Measurements from ENCODE around the gene CD8B.

CD8B gene

DNA sequence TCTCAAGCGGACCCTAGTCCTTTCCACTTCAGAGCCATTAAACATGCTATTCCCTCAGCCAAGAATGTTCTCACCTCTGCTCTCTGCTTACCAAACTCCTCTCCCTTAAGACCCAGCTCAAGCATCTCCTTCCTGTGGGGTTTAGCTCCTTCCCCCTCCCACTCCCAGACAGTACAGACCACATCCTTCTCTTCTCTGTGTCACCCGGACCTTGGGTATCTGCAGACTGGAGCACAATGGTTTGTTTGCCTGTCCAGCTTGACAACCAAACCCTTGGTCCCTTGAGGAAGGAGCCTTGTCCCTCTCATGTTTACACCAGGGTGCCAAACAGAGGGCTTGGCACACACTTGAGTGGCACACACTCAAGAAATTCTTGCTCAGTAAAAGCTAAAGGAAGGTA, 66.8 kb downstream of the CD8B start:
- DNase-seq = no peak

DNA sequence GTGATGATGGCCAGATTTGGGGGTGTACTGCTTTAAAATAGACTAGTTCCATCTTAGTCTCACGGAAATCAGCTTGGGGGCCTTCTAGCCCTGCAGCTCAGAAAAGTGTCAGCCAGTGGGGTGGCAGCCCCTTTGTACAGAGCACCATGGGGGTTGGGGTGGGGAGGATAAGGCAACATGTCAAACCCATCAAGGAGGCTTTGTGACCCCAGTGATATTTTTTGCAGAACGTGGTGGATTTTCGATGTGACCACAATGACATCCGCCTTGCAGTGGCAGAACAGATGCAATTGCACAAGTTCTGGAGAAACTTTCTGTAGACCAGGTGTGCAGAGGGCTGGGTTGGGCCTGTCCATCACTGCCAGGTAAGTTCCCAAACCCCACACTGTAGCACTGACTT, 67.9 kb downstream of the CD8B start:
- DNase-seq = no peak

DNA sequence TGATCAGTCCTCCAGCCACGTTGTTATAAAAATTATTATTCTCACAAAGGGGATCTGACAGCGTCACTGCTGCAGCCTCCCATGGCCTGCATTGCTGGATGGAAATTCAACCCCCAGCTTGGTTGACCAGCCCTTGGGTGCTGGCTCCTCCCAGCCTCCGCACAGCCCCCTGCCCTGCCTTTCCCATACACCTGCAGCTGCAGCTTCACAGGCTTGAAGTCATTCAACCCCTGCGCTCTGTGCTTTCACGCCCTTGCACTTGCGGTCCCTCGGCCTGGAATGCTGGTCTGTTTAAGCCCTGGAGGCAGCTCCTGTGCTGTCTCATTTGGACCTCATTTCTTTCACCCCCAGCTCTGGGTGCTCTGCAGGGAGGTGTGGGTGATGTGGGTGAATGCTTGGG, 70.1 kb downstream of the CD8B start:
- DNase-seq = no peak

GRCh38 chr2:86790676-86791572, 70.8 kb downstream of the CD8B start, which contains the start of gene CD8A:
Gene CD8A, minus strand, starts transcription at chr2:86790913. Its CDS starts 88 bp downstream, at chr2:86790825.
- no peak for DNase-seq

DNA sequence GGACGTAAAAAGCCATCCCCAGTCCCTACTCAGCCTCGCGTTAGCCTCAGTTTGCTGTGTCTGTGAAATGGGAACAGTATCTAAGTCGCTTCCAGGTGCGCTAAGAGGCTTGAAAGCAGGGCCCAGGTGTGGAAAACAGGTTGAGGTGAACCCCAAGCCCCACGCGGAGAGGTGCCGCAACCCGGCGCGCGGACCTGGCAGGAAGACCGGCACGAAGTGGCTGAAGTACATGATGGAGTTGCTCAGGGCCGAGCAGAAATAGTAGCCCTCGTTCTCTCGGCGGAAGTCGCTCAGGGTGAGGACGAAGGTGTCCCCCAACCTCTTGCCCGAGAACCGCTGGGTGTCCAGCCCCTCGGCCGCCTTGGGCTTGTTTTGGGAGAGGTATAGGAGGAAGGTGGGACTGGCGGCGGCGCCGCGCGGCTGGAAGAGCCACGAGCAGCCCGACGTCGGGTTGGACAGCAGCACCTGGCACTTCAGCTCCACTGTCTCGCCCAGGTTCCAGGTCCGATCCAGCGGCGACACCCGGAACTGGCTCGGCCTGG, 71.5 kb downstream of the CD8B start:
- DNase-seq = no peak

GRCh38 chr2:86789687-86790133, 72.0 kb downstream of the CD8B start:
- no peak for DNase-seq

- DNase-seq = no peak
These were observed 72.6 kb downstream of the CD8B start for GRCh38 chr2:86788881-86789686.

DNA sequence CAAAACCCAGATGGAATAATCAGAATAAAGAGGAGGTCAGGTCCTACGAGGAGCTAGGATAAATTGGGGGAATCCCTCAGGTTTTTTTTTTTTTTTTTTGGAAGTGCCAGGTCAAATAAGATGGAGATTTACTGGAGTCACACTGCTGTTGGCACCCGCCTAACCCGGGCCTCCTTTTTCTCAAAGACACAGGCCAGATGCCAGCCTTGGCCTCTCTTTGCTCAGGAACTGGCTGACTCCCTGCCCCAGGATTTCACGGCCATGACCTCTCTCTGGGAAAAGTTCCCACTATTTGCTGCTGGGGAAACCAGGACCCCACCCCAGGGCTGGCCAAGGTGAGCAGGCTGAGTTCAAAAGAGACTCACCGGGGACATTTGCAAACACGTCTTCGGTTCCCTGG, 73.5 kb downstream of the CD8B start:
- DNase-seq = no peak

DNA sequence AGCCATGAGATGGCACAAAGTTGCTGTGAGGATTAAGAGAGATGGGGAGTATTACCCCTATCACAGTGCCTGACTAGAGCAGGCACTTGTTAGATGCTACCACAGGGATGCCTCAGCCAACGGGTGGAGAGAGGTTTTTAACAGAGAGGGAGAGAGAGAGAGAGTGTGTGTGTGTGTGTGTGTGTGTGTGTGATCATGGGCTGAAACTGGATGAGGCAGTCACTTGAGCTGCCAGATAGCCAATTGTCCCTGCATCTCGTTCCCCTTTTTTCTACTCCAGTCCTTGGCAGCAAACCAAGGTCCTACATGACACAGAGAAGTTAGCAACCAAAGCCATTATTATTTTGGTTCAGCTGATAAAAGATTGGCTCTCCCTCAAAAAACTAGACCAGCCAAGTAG, 74.0 kb downstream of the CD8B start:
- DNase-seq = no peak

- DNase-seq = no peak
These were observed 75.6 kb downstream of the CD8B start for GRCh38 chr2:86786001-86786536.

DNA sequence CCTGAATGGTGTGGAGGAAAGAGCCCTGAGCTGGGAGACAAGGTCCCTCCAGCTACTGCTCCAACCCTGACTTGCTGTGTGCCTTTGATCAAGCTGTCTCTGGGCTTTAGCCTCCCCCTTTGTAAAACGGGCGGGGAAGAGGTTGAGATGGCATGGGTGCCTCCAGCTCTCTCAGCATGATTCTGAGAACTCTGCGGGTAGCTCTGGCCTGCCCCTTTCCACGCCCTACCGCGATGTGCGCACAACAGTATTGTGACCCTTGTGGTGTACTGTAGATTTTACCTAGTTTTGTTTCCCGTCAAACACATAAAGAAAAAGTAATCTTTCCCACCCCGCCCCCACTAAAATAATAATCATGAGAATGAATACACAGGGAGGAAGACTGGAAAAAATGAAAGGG, 76.2 kb downstream of the CD8B start:
- no peak for DNase-seq

DNA sequence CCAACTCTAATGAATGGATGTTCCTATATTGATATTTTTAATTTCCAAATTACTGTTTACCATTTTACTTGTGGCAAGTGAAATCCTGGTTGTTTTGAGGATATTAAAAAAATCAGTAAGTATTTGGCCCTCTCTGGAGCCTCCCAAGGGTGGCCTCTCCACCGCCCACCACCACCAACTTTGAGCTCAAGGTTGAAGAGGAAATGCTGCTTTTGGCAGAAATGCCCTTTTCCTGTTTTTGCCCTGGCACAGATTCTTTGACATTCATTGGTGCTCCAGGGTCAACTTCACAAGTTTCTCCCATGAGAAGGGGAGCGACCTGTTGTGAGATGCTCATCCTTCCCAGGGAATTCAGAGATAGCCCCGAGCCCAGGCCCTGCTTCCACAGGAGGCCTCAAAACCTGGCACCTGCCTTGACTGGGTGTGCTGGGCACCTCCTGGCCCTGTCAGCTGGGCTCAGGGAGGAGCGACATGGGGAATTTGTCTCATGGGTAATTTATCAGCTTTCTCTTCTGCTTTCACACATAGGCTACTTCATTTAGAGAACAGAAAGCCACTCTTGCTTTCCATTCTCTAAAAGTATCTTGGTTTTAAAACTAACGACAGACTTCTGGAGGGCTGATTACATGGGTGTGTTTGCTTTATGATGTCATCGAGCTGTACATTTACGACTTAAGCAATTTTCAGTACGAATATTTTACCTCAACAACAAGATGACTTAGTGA, 77.9 kb downstream of the CD8B start:
- no peak for DNase-seq

GRCh38 chr2:86782748-86783147, 78.9 kb downstream of the CD8B start:
- DNase-seq = no peak

GRCh38 chr2:86781363-86781762, 80.3 kb downstream of the CD8B start:
- DNase-seq = no peak

DNA sequence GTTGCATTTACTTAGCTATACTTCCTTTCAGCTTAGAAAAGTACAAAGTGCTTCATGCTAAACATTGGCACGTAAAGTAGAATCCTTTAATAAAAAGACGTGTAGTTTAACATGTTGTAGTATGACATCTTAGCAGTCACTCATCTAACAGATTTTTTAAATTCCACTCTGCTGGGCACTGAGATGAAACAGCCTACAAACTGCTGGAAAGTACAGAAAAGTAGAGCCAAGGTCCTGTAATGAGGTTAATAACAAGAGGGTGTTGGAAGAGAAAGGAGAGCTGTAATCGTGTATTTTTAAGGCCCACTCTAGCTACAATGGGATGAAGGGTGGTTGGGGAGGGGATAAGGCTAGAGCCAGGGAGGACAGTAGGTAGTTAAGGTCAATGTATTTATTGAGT, 81.7 kb downstream of the CD8B start:
- no peak for DNase-seq

GRCh38 chr2:86778957-86779356, 82.7 kb downstream of the CD8B start:
- no peak for DNase-seq

- DNase-seq = no peak
These were observed 85.2 kb downstream of the CD8B start for GRCh38 chr2:86776532-86776931.

DNA sequence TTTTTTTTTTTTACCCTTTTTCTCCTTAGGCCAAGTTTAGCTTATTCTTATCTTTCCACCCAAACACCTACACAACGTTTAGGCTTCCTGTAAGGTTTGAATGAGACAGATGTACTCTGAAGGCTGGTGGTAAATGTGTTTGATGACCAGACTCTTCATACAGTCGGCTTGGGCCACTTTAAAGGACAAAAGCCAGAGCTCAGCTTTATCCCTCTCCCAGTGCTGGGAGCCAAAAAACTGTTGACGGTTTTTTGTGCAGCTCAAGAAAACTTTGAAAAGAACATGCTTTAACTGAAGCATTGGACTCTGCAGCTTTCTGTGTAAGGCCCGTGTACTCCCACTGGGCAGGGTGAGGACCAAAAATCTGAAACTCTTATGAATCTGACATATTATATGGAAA, 86.3 kb downstream of the CD8B start:
- DNase-seq = no peak

- no peak for DNase-seq
These were observed 86.8 kb downstream of the CD8B start for GRCh38 chr2:86774862-86775261.

DNA sequence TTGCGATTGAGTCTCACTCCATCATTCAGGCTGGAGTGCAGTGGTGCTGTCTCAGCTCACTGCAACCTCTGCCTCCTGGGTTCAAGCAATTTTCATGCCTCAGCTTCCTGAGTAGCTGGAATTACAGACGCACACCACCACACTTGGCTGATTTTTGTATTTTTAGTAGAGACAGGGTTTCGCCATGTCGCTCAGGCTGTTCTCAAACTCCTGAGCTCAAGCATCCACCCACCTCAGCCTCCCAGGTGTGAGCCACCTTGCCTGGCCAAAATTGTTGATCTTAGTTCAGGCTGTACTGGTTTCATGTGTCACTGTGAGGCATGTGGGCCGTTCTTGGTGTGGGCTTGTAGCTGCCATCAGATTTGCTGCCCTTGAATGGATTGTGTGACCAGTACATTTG, 89.1 kb downstream of the CD8B start:
- no peak for DNase-seq

DNA sequence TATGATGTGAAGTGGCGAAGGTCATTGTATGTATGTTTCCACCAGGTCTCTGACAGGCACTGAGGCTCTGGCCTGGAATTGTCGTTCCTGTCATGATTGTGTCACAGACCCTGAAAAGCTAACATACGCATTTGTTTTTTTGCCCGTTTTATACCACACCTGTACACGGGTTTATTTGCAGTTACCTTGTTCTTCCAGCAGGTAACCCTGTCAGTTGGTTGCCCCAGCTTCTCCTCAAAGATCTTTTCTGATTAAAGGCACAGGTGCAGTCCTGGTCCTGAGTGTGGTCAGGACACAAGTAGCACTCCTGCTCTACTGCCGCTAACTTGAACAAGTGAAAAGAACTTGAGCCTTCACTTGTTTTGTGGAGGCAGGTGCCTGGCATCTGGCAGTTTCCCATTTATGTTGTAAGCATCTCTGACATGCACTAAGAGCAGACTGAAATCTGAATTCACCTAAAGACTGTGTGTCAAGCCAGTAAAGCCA, 90.8 kb downstream of the CD8B start:
- no peak for DNase-seq

DNA sequence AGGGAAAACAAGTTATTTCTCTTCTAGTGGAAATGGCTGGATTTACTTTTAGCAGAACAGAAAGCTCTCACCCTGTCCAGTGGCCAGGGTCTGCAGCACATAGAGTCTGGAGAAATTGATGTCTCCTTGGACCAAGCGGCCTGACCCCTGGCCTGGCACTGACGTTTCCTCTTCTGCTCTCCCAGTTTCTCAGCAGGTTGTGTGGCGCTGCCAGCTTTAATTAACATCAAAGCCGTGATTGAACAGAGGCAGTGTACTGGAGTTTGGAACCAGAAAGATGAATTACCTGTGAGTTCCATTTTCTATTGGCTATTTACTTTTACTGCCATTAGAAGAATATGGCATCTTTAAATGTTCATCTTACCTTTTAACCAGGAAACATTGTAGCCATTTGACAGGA, 91.8 kb downstream of the CD8B start:
- no peak for DNase-seq

Data from activated gamma-delta T cell treated with Interleukin-2 at 50 U/mL for 16 hours (primary cell).